Uterus (tissue), 4 donors: ENCODE data around the gene KCNK3. TPM values are rescaled to one million over a fixed set of nuclear protein-coding genes. Genes with fewer than 3 reads are reported as not detected.

ENCODE experiments used
- DNase-seq, 2 donors: peaks; one replicate each; pipeline ENCODE4 v3.0.0-alpha.2; 2019 to 2020
- H3K27ac ChIP-seq, 2 donors: fragments of 200-600 bp; sonication (generic); 1 replicate in 1 of 2; 2 replicates in 1 of 2; pipeline ENCODE4 v1.5.1; 2016 to 2018
- H3K27me3 ChIP-seq, 2 donors: fragments of 200-600 bp; sonication (generic); one replicate each; pipeline ENCODE4 v1.5.1; 2018 to 2019; ENCODE audit warnings: control low read depth in 1 of 2
- H3K36me3 ChIP-seq, 2 donors: fragments of 200-600 bp; sonication (generic); one replicate each; pipeline ENCODE4 v1.5.1; 2019; ENCODE audit warnings: control low read depth in 1 of 2
- H3K4me1 ChIP-seq, 2 donors: fragments of 200-600 bp; sonication (generic); one replicate each; pipeline ENCODE4 v1.5.1; 2018 to 2019; ENCODE audit warnings: control low read depth in 1 of 2
- H3K4me3 ChIP-seq, 2 donors: fragments of 200-600 bp; sonication (generic); 1 replicate in 1 of 2; 2 replicates in 1 of 2; pipeline ENCODE4 v1.5.1; 2018 to 2019; ENCODE audit warnings: mild to moderate bottlenecking in 1 of 2
- H3K9me3 ChIP-seq, 2 donors: fragments of 200-600 bp; sonication (generic); one replicate each; pipeline ENCODE4 v1.5.1; 2019; ENCODE audit warnings: control low read depth in 1 of 2
- POLR2A ChIP-seq, 2 donors: fragments of 450-650 bp; IDR thresholded peaks; one replicate each; pipeline ENCODE4 v1.6.1; 2016; ENCODE audit warnings: antibody characterized with exemption in 2 of 2, mild to moderate bottlenecking in 1 of 2, moderate library complexity in 1 of 2
- intact Hi-C: fragments of 100-400 bp; cut with DNase I; formaldehyde crosslinking; loops from one replicate; pipeline ENCODE4 v1.15.1; 2023; ENCODE audit warnings: low total_unique reads
- total RNA-seq, 4 donors: library from RNA; depleted of rRNA in 3 of 4; stranded (reverse); fragments of >200 nt in 3 of 4; gene quantifications; one replicate each; pipeline versions ENCODE4 v1.1.0 to v1.2.4, GENCODE V29; 2014 to 2023
- TF ChIP-seq, protein P1 (sequence below), 4 experiments: fragments of 200-600 bp in 2 of 4; fragments of 450-650 bp in 2 of 4; sonication (generic) in 2 of 4; IDR thresholded peaks; one replicate each; pipeline ENCODE4 v1.5.1; 2016 to 2019; ENCODE audit warnings: antibody characterized with exemption in 4 of 4, mild to moderate bottlenecking in 2 of 4, moderate library complexity in 1 of 4
- donor health status: DM: yes; HTN: yes; CAD: no.

The KCNK3 gene
- total RNA-seq, 4 donors from 2014 or later = 0.29 to 7.8 (median 4.6) TPM

DNA sequence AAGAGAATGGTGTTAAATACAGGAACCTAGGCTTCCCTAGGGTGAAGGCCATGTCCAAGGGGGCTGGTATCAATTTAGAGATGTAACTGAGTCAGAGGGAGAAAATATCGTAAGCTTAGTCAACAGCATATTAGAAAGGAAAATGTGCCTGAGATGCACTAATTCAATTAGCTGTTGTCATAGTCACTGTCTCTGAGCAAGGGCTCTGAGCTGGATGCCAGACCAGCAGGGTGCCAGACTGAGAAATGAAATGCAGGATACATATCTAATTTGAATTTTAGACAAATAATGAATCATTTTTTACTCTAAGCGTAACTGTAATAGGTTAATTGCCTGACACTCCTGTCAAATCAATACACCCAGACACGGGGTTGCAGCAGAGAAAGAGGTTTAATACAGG is 60.1 kb downstream of the KCNK3 start:
- DNase-seq = no peak
- H3K4me1 ChIP-seq = no peaks in the 10 kb centered on the region
- H3K36me3 ChIP-seq = no peaks in the 10 kb centered on the region
- H3K27me3 ChIP-seq = no peaks in the 10 kb centered on the region
- H3K9me3 ChIP-seq = no peaks in the 10 kb centered on the region
- TF ChIP-seq, protein P1, sequence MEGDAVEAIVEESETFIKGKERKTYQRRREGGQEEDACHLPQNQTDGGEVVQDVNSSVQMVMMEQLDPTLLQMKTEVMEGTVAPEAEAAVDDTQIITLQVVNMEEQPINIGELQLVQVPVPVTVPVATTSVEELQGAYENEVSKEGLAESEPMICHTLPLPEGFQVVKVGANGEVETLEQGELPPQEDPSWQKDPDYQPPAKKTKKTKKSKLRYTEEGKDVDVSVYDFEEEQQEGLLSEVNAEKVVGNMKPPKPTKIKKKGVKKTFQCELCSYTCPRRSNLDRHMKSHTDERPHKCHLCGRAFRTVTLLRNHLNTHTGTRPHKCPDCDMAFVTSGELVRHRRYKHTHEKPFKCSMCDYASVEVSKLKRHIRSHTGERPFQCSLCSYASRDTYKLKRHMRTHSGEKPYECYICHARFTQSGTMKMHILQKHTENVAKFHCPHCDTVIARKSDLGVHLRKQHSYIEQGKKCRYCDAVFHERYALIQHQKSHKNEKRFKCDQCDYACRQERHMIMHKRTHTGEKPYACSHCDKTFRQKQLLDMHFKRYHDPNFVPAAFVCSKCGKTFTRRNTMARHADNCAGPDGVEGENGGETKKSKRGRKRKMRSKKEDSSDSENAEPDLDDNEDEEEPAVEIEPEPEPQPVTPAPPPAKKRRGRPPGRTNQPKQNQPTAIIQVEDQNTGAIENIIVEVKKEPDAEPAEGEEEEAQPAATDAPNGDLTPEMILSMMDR (IDR thresholded peaks at IDR 0.05) = no peak
- TF ChIP-seq POLR2A (IDR thresholded peaks at IDR 0.05) = no peak
- H3K4me3 ChIP-seq = no peak overlapping the region
- intact Hi-C loops = no loop called here
- H3K27ac ChIP-seq = no peak overlapping the region

DNA sequence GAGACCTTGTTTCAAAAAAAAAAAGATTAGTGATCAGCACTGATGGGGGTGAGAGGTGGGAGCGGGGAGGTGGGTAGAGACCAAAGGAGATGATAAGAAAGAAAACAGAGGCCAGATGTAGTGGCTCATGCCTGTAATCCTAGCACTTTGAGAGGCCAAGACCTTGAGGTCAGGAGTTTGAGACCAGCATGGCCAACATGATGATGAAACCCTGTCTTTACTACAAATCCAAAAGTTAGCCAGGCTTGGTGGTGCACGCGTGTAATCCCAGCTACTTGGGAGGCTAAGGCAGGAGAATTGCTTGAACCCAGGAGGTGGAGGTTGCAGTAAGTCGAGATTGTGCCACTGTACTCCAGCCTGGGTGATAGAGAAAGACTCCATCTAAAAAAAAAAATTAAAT is 62.0 kb downstream of the KCNK3 start:
- intact Hi-C loops = no loop called here
- Histone ChIP-seq H3K4me3 (no peak overlapping the region), H3K27ac (no peak overlapping the region), H3K27me3 (no peaks in the 10 kb centered on the region), H3K4me1 (peaks cover 5 to 6% of the 10 kb centered on the region in 2 donors), H3K9me3 (no peaks in the 10 kb centered on the region), H3K36me3 (no peaks in the 10 kb centered on the region)
- no peak for DNase-seq
- TF ChIP-seq, protein P1 (IDR thresholded peaks at IDR 0.05) = no peak
- TF ChIP-seq POLR2A (IDR thresholded peaks at IDR 0.05) = no peak

- H3K9me3 ChIP-seq = no peaks in the 10 kb centered on the region
- no peaks in the 10 kb centered on the region for H3K27me3 ChIP-seq
- intact Hi-C loops = no loop called here
- DNase-seq = no peak
- TF ChIP-seq POLR2A (IDR thresholded peaks at IDR 0.05) = no peak
- TF ChIP-seq, protein P1 (IDR thresholded peaks at IDR 0.05) = no peak
- H3K4me3 ChIP-seq = no peak overlapping the region
- H3K4me1 ChIP-seq = peaks cover 5 to 6% of the 10 kb centered on the region in 2 donors
- no peak overlapping the region for H3K27ac ChIP-seq
- H3K36me3 ChIP-seq = no peaks in the 10 kb centered on the region
Measured at GRCh38 chr2:26754972-26755670, 62.6 kb downstream of the KCNK3 start.

- Histone ChIP-seq H3K27me3 (no peaks in the 10 kb centered on the region), H3K9me3 (no peaks in the 10 kb centered on the region), H3K4me1 (peaks cover 5 to 6% of the 10 kb centered on the region in 2 donors), H3K36me3 (no peaks in the 10 kb centered on the region), H3K4me3 (no peak overlapping the region), H3K27ac (no peak overlapping the region)
- TF ChIP-seq, protein P1 (IDR thresholded peaks at IDR 0.05) = no peak
- no peak for TF ChIP-seq POLR2A (IDR thresholded peaks at IDR 0.05)
- intact Hi-C loops = no loop called here
- no peak for DNase-seq
Measured at GRCh38 chr2:26756337-26756736, 63.8 kb downstream of the KCNK3 start.

DNA sequence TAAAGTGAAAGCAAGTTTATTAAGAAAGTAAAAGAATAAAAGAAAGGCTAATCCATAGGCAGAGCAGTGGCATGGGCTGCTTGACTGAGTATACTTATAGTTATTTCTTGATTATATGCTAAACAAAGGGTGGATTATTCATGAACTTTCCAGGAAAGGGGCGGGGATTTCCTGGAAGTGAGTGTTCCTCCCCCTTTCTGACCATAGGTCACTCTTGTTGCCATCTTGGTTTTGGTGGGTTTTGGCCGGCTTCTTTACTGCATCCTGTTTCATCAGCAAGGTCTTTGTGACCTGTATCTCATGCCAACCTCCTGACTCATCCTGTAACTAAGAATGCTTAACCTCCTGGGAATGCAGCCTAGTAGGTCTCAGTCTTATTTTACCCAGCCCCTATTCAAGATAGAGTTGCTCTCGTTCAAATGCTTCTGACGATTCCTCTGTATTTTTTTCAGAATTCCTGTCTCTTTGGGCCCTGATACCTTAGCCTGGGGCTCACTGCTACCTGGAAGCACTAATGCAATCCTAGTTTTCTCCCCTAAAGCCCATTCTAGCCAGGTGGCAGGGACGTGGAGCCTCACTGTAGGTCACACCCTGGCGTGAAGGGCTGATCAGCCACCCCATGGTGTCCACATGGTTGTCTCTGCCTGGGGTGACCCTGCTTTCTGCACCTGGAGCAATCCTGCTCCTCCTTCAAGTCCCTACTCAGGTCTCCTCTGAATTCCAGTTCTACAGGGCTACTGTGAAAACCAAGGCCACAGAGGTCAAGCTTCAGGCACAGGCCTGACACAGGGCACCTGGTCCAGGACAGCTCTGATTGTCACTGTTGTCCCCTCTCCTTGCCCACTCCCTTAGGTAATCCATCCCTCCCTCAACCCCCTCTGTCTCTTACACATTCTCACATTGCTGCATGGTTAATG is 65.6 kb downstream of the KCNK3 start:
- no peaks in the 10 kb centered on the region for H3K36me3 ChIP-seq
- no peaks in the 10 kb centered on the region for H3K9me3 ChIP-seq
- peak overlapping the region; percentile 63 to 72 for H3K27ac ChIP-seq
- DNase-seq = peak; percentile 46 to 74
- TF ChIP-seq, protein P1 (IDR thresholded peaks at IDR 0.05) = no peak
- no peak for TF ChIP-seq POLR2A (IDR thresholded peaks at IDR 0.05)
- H3K4me1 ChIP-seq = peaks cover 5 to 6% of the 10 kb centered on the region in 2 donors
- H3K4me3 ChIP-seq = no peak overlapping the region
- intact Hi-C loops = no loop called here
- H3K27me3 ChIP-seq = no peaks in the 10 kb centered on the region
